ENCODE data around the gene PCNX1.

The PCNX1 gene

DNA sequence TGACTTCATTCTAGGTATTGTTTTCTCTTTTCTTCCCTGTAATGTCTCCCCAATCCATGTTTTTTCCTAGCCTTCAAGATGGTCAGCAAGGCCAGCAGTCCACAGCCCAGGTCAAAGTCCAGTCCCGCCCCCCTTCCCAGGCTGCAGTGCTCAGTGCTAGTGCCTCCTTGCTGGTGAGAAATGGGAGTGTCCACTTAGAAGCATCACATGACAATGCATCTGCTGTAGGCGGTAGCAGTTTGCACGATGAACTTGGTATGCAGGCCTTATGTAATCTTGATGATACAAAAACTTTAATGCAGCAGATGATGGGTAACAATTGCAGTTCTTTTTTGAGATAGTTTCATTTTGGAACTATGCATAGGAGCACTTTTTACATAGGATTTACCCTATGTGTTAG lies 88.4 kb downstream of the PCNX1 start:
- TF ChIP-seq, protein P1, sequence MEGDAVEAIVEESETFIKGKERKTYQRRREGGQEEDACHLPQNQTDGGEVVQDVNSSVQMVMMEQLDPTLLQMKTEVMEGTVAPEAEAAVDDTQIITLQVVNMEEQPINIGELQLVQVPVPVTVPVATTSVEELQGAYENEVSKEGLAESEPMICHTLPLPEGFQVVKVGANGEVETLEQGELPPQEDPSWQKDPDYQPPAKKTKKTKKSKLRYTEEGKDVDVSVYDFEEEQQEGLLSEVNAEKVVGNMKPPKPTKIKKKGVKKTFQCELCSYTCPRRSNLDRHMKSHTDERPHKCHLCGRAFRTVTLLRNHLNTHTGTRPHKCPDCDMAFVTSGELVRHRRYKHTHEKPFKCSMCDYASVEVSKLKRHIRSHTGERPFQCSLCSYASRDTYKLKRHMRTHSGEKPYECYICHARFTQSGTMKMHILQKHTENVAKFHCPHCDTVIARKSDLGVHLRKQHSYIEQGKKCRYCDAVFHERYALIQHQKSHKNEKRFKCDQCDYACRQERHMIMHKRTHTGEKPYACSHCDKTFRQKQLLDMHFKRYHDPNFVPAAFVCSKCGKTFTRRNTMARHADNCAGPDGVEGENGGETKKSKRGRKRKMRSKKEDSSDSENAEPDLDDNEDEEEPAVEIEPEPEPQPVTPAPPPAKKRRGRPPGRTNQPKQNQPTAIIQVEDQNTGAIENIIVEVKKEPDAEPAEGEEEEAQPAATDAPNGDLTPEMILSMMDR (IDR thresholded peaks at IDR 0.05; ENCODE audit: control insufficient read depth, extremely low read depth, insufficient read depth) = no peak
- no peak for DNase-seq (ENCODE audit: low read depth)
- no peak overlapping the region for H3K4me3 ChIP-seq (ENCODE audit: low read depth, low read length)

DNA sequence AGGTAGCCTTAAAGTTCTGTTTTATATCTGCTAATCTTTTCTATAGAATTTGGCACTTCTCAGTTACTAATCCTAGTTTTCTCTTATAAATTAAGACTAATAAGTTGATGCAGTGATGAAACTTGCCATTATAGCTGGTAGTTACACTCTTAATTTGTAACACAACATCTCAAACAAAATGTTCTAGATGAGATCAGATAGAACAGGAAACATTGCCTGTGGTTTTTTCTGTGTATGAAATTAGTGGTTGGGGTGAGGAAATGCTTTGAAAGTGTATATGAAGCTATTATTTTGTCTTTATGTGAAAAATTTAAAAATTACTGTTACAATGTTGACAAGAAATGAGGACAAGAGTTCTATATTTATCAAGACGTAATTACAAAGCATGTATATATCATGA lies 91.9 kb downstream of the PCNX1 start:
- H3K4me3 ChIP-seq (ENCODE audit: low read depth, low read length) = no peak overlapping the region
- TF ChIP-seq, protein P1 (IDR thresholded peaks at IDR 0.05; ENCODE audit: control insufficient read depth, extremely low read depth, insufficient read depth) = no peak
- no peak for DNase-seq (ENCODE audit: low read depth)

DNA sequence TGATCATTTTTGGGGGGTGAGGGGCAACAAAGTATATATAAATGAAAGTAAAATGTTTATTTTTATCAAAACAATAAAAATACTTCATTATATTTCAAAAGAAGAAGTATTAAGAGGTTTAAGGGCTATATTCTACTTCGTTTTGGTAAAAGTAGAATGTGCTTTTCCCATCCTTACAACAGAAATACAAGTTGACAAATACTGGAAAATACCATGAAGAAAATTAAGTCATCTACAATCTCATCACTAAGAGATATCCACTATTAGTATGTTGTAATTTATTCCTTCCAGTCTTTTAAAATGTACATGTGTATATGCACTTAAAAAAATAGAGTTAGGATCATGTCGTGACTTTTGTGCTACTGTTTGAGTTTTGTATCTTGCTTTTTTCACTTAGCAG lies 92.8 kb downstream of the PCNX1 start:
- DNase-seq (ENCODE audit: low read depth) = no peak
- no peak overlapping the region for H3K4me3 ChIP-seq (ENCODE audit: low read depth, low read length)
- TF ChIP-seq, protein P1 (IDR thresholded peaks at IDR 0.05; ENCODE audit: control insufficient read depth, extremely low read depth, insufficient read depth) = no peak

DNA sequence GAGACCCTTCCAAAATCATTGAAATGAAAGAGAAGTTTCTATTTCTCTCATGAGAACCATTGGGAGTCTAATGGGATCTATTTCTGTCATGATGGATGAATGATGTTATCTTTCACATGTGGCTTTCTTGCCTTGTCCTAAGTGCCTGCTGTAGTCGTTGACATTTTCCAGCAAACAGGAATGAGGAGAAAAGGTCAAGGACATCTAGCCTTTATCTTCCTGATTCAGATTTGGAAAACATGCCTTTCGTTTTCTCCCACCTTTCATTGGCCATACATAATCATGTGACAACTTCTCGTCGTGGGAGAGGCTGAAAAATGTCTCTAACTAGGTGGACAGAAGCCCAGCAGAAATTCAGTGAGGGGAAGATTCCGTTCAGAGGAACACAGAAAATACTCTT lies 94.5 kb downstream of the PCNX1 start:
- no peak overlapping the region for H3K4me3 ChIP-seq (ENCODE audit: low read depth, low read length)
- TF ChIP-seq, protein P1 (IDR thresholded peaks at IDR 0.05; ENCODE audit: control insufficient read depth, extremely low read depth, insufficient read depth) = no peak
- no peak for DNase-seq (ENCODE audit: low read depth)

DNA sequence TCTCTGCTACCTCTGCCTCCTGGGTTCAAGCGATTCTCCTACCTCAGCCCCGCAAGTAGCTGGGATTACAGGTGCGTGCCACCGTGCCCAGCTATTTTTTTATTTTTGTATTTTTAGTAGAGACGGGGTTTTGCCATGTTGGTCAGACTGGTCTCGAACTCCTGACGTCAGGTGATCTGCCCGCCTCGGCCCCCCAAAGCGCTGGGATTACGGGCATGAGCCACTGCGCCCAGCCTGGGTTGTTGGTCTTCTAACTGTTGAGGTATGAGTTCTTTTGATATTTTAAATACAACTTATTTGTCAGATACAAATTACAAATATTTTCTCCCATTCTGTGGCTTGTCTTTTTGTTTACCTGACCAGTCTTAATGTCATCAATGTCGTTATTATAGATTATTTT lies 95.9 kb downstream of the PCNX1 start:
- TF ChIP-seq, protein P1 (IDR thresholded peaks at IDR 0.05; ENCODE audit: control insufficient read depth, extremely low read depth, insufficient read depth) = no peak
- H3K4me3 ChIP-seq (ENCODE audit: low read depth, low read length) = no peak overlapping the region
- DNase-seq (ENCODE audit: low read depth) = no peak

DNA sequence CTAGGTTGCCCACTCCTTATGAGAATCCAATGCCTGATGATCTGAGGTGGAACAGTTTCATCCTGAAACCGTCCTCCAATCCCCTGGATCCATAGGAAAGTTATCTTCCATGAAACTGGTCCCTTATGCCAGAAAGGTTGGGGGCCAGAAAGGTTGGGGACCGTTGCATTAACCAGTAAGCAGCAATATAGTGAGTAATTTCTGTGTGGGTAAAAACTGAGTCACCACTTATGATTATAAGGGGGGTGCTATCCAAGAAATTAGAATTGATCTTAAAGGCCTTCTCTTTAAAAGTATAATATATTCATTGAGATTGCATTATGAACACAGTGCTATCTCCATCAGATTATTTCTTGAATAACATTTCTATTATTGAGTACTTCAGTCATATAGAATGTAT lies 97.2 kb downstream of the PCNX1 start:
- DNase-seq (ENCODE audit: low read depth) = no peak
- TF ChIP-seq, protein P1 (IDR thresholded peaks at IDR 0.05; ENCODE audit: control insufficient read depth, extremely low read depth, insufficient read depth) = no peak

DNA sequence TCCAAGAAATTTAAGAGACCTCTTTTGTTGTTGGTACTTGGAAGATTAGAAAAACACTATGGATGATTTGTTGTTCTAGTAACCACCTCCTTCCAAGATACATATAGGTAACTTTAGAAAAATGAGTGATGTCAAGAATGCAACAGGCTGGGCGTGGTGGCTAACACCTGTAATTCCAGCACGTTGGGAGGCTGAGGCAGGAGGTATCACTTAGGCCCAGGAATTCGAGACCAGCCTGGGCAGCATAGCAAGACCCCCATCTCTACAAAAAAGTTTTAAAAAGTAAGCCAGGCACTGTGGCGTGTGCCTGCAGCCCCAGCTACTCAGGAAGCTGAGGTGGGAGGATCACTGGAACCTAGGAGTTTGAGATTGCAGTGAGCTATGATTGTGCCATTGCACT lies 97.8 kb downstream of the PCNX1 start:
- no peak for DNase-seq (ENCODE audit: low read depth)
- TF ChIP-seq, protein P1 (IDR thresholded peaks at IDR 0.05; ENCODE audit: control insufficient read depth, extremely low read depth, insufficient read depth) = no peak
- no peak overlapping the region for H3K4me3 ChIP-seq (ENCODE audit: low read depth, low read length)

More for the DNA sequence above, 97.2 kb downstream of the PCNX1 start:
- no peak overlapping the region for H3K4me3 ChIP-seq (ENCODE audit: low read depth, low read length)
